Ovary (tissue), 9 donors: ENCODE results near the gene MGAT5. TPM values are rescaled to one million over a fixed set of nuclear protein-coding genes. Genes with fewer than 3 reads are reported as not detected.

Experiments used
- DNase-seq, 5 donors: peaks; one replicate each; pipeline ENCODE4 v3.0.0-alpha.2; 2019 to 2020
- H3K27ac ChIP-seq, 2 donors: fragments of 200-600 bp; one replicate each; pipeline versions ENCODE4 v1.5.1 to v1.8.0; 2019 to 2022
- H3K27me3 ChIP-seq: fragments of 200-600 bp; one replicate; pipeline ENCODE4 v1.8.0; 2022
- H3K36me3 ChIP-seq: fragments of 200-600 bp; sonication (generic); one replicate; pipeline ENCODE4 v1.5.1; 2019
- H3K4me1 ChIP-seq: one replicate; pipeline ENCODE4 v1.8.1; 2013; ENCODE audit warnings: mild to moderate bottlenecking, moderate library complexity; ENCODE audit not compliant: insufficient read depth
- H3K4me3 ChIP-seq: fragments of 200-600 bp; sonication (generic); one replicate; pipeline ENCODE4 v1.5.1; 2017
- H3K9me3 ChIP-seq, 2 donors: fragments of 200-600 bp in 1 of 2; sonication (generic) in 1 of 2; one replicate each; pipeline versions ENCODE4 v1.5.1 to v1.8.1; 2013 to 2019; ENCODE audit warnings: mild to moderate bottlenecking in 1 of 2, moderate library complexity in 1 of 2
- EP300 ChIP-seq: sonication (generic); formaldehyde crosslinking; IDR thresholded peaks from one replicate; pipeline ENCODE4 v1.6.1; 2017; ENCODE audit warnings: antibody characterized with exemption
- POLR2A ChIP-seq: fragments of 450-650 bp; IDR thresholded peaks from one replicate; pipeline ENCODE4 v1.6.1; 2017; ENCODE audit warnings: antibody characterized with exemption, mild to moderate bottlenecking, moderate library complexity
- WGBS, 3 donors: extraction: QIAGEN DNeasy Blood & Tissue Kit in 1 of 3; methylation state at CpG; one replicate each; pipeline versions ENCODE4 v1.1.5 to v1.1.7; 2013 to 2017; 5-methylcytosine and 5-hydroxymethylcytosine counted together
- intact Hi-C, 4 donors: fragments of 100-400 bp; cut with DNase I; formaldehyde crosslinking; loops; one replicate each; pipeline versions ENCODE4 v1.11.0 to v1.15.1; 2022 to 2023
- polyA plus RNA-seq, 2 donors: library from polyadenylated mRNA; stranded (reverse); fragments of 200-250 nt in 1 of 2; fragments of 350-450 nt in 1 of 2; fragmentation: Illumina TruSeq in 1 of 2; extraction: RNeasy Lipid Tissue Mini Kit (QIAGEN cat#74804) in 1 of 2; gene quantifications; one replicate each; pipeline ENCODE4 v1.2.3, GENCODE V29; 2013 to 2014
- total RNA-seq, 7 donors: library from RNA; depleted of rRNA in 2 of 7; stranded (reverse); fragments of >200 nt in 2 of 7; fragmentation: NEBNext Ultra II Directional in 3 of 7; extraction: Animal tissue kit (Norgen Biotek cat#: 25700) in 3 of 7; gene quantifications; one replicate each; pipeline versions ENCODE4 v1.1.0 to v1.2.4, GENCODE V29; 2016 to 2023
- TF ChIP-seq, protein P1 (sequence below), 3 donors: fragments of 450-650 bp in 2 of 3; fragments of 200-600 bp in 1 of 3; IDR thresholded peaks; one replicate each; pipeline versions ENCODE4 v1.5.1 to v1.8.0; 2016 to 2022; ENCODE audit warnings: antibody characterized with exemption in 3 of 3, mild to moderate bottlenecking in 1 of 3
- donor health status: DM: no; HTN: no; CAD: no; lungs with moderate emphysema.
- donor health status: DM: no; HTN: no; CAD: no.
- donor health status: Bipolar disorder and iron deficiency.
- donor health status: DM: yes; HTN: yes; CAD: no.
- donor health status: DM: no; HTN: no; CAD: no.
- donor health status: DM: yes; HTN: yes; CAD: no.

The MGAT5 gene
- total and polyA plus RNA-seq, 9 donors, result 11.3 to 61.2 (median 32.4) TPM

DNA sequence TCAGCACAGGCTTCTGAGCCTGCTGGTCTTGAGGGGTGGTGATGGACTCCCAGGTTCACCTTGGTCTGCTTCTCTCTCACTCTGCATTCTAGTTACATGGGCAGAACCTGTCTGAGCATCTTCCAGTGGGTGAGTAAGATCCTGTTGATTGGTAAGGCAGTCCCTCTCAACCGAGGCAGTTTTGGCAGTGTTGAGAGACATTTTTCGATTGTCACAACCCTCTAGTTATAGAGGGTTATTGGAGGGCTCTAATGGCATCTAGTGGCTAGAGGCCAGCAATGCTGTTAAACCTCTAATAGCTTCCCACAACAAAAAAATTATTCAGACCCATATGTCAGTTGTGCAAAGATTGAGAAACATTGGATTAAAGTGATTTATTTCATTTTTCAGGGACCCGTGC, 9.3 kb upstream of the MGAT5 start:
- Histone ChIP-seq H3K27ac (no peak overlapping the region), H3K9me3 (no peaks in the 10 kb centered on the region), H3K4me1 (peaks cover 5% of the 10 kb centered on the region), H3K27me3 (no peaks in the 10 kb centered on the region), H3K4me3 (no peak overlapping the region), H3K36me3 (no peaks in the 10 kb centered on the region)
- intact Hi-C loops, result loop anchor here in 1 of 4 donors (10.0 kb wide), 1 partner anchor 120 kb away; no protein-coding TSS in a partner anchor
- TF ChIP-seq EP300, result no peak
- no peak for TF ChIP-seq POLR2A
- TF ChIP-seq, protein P1, sequence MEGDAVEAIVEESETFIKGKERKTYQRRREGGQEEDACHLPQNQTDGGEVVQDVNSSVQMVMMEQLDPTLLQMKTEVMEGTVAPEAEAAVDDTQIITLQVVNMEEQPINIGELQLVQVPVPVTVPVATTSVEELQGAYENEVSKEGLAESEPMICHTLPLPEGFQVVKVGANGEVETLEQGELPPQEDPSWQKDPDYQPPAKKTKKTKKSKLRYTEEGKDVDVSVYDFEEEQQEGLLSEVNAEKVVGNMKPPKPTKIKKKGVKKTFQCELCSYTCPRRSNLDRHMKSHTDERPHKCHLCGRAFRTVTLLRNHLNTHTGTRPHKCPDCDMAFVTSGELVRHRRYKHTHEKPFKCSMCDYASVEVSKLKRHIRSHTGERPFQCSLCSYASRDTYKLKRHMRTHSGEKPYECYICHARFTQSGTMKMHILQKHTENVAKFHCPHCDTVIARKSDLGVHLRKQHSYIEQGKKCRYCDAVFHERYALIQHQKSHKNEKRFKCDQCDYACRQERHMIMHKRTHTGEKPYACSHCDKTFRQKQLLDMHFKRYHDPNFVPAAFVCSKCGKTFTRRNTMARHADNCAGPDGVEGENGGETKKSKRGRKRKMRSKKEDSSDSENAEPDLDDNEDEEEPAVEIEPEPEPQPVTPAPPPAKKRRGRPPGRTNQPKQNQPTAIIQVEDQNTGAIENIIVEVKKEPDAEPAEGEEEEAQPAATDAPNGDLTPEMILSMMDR (IDR thresholded peaks at IDR 0.05), result no peak
- 65 to 75% (median 69%) methylated on average over 3 of the region's 3 CpGs for WGBS, 3 donors
- no peak for DNase-seq

DNA sequence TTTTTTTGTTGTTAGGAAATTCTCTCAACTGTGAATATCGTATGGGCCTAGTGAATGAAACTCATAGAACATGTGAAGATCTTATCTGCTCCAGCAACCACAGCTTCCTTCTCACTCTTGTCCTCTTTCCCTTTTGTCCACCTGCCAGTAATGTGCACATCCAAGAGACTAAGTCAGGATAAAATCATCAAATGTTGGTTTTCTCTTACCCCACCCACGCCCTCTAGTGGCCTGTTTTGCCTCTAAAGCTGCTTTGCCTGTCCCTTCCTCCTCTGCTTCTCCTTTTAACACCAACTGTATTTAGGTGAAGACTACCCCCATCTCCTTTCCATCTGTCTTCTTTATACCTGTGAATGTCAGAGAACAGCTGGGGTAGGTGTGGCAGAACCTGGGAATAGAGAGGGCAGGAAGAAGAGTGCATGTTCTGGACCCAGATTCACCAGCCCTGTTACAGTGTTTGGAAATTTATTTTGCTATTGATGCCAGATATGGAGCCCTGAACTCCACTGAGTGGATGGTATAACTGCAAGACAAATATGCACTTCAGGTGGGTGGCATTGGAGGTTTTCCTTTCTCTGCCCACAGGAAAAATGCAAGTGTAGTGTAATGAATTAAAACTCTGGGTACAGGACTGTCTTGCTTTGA, 8.4 kb upstream of the MGAT5 start:
- no peak overlapping the region for H3K27ac ChIP-seq
- DNase-seq, result peak; percentile 62 to 77 (median 70)
- H3K4me1 ChIP-seq, result peaks cover 5% of the 10 kb centered on the region
- no peak overlapping the region for H3K4me3 ChIP-seq
- WGBS, 3 donors, result 23 to 48% (median 40%) methylated on average over 2 of the region's 2 CpGs
- H3K9me3 ChIP-seq, result no peaks in the 10 kb centered on the region
- H3K27me3 ChIP-seq, result no peaks in the 10 kb centered on the region
- intact Hi-C loops, result loop anchor here in 3 of 4 donors (5.0 to 10.0 kb wide), 3 partner anchors 121 to 128 kb away; no protein-coding TSS in a partner anchor
- H3K36me3 ChIP-seq, result no peaks in the 10 kb centered on the region
- no peak for TF ChIP-seq POLR2A
- TF ChIP-seq, protein P1 (IDR thresholded peaks at IDR 0.05), result peak; percentile 19 to 59 (median 41)

GRCh38 chr2:134246154-134246874, 7.6 kb upstream of the MGAT5 start:
- intact Hi-C loops, result loop anchor here in 3 of 4 donors (5.0 to 10.0 kb wide), 3 partner anchors 122 to 129 kb away; no protein-coding TSS in a partner anchor
- Histone ChIP-seq H3K27ac (no peak overlapping the region), H3K27me3 (no peaks in the 10 kb centered on the region), H3K9me3 (no peaks in the 10 kb centered on the region), H3K36me3 (no peaks in the 10 kb centered on the region), H3K4me1 (peaks cover 5% of the 10 kb centered on the region), H3K4me3 (no peak overlapping the region)
- WGBS, 3 donors, result 56 to 74% (median 64%) methylated on average over 7 of the region's 7 CpGs
- DNase-seq, result peak in 1 of 5 donors; percentile 44
- no peak for TF ChIP-seq EP300
- TF ChIP-seq, protein P1 (IDR thresholded peaks at IDR 0.05), result no peak
- TF ChIP-seq POLR2A, result no peak

DNA sequence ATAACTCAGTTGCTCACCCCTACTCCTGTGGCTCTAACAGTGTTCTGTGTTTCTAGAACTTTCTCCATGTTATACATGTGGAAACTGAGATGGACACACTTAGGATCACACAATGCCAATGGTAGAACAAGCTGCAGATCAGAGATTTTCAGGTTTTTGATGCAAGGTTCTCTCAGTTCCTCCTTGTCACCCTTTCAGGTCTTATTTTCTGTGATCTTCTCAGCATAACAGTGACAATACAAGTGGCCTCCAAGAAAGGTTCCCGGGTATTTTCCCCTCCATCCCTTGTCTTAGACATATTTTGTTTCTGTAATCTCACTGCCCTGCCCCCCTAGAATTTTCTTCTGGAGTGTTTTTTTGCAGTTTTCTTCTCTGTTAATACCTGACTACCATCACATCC, 6.2 kb upstream of the MGAT5 start:
- no peak for DNase-seq
- TF ChIP-seq EP300, result no peak
- no peak for TF ChIP-seq POLR2A
- TF ChIP-seq, protein P1 (IDR thresholded peaks at IDR 0.05), result no peak
- H3K4me1 ChIP-seq, result peaks cover 5% of the 10 kb centered on the region
- no peak overlapping the region for H3K27ac ChIP-seq
- WGBS, 3 donors, result 88 to 97% (median 94%) methylated on average over 1 of the region's 1 CpG
- intact Hi-C loops, result loop anchor here in 3 of 4 donors (5.0 to 10.0 kb wide), 3 partner anchors 123 to 130 kb away; no protein-coding TSS in a partner anchor
- no peaks in the 10 kb centered on the region for H3K36me3 ChIP-seq
- H3K27me3 ChIP-seq, result no peaks in the 10 kb centered on the region
- H3K9me3 ChIP-seq, result no peaks in the 10 kb centered on the region
- no peak overlapping the region for H3K4me3 ChIP-seq
